Measurements from ENCODE around the gene FOXA2.

DNA sequence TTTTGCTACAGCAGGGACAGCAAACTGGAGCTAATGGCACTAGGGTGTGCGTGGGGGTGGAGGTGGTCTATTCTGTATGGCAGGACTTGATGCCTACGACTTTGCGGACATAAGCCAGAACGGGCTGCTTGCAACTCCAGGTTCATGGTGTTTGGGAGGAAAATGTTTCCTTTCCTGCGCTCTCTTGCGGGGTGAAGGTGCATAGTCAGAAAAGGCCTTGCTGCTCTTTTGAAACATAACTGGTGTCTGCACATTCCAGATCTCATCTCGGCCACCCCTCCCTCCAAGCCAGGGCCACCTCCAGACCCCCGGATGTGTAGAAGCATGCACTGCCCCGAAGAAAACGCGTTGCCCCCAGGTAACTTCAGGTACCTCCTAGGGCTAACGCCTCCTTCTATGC is 8.1 kb downstream of the FOXA2 start:
- TF ChIP-seq POLR2A (IDR thresholded peaks at IDR 0.05; ENCODE audit: low read length) (no peak), CBX2 (IDR thresholded peaks at IDR 0.05; ENCODE audit: borderline replicate concordance, low read depth) (no peak), CEBPB (IDR thresholded peaks at IDR 0.05) (no peak), RFX5 (IDR thresholded peaks at IDR 0.05) (no peak), RAD21 (conservative IDR thresholded peaks at IDR 0.05 in 1 of 2, IDR thresholded peaks at IDR 0.05 in 1 of 2) (no peak), JUN (IDR thresholded peaks at IDR 0.05) (no peak), MAZ (IDR thresholded peaks at IDR 0.05; ENCODE audit: borderline replicate concordance, low read depth, low read length) (no peak)
- TF ChIP-seq, protein P1, sequence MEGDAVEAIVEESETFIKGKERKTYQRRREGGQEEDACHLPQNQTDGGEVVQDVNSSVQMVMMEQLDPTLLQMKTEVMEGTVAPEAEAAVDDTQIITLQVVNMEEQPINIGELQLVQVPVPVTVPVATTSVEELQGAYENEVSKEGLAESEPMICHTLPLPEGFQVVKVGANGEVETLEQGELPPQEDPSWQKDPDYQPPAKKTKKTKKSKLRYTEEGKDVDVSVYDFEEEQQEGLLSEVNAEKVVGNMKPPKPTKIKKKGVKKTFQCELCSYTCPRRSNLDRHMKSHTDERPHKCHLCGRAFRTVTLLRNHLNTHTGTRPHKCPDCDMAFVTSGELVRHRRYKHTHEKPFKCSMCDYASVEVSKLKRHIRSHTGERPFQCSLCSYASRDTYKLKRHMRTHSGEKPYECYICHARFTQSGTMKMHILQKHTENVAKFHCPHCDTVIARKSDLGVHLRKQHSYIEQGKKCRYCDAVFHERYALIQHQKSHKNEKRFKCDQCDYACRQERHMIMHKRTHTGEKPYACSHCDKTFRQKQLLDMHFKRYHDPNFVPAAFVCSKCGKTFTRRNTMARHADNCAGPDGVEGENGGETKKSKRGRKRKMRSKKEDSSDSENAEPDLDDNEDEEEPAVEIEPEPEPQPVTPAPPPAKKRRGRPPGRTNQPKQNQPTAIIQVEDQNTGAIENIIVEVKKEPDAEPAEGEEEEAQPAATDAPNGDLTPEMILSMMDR (IDR thresholded peaks at IDR 0.05), result no peak
- TF ChIP-seq, protein P2, sequence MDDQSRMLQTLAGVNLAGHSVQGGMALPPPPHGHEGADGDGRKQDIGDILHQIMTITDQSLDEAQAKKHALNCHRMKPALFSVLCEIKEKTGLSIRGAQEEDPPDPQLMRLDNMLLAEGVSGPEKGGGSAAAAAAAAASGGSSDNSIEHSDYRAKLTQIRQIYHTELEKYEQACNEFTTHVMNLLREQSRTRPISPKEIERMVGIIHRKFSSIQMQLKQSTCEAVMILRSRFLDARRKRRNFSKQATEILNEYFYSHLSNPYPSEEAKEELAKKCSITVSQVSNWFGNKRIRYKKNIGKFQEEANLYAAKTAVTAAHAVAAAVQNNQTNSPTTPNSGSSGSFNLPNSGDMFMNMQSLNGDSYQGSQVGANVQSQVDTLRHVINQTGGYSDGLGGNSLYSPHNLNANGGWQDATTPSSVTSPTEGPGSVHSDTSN (IDR thresholded peaks at IDR 0.05), result no peak
- TF ChIP-seq, protein P3, sequence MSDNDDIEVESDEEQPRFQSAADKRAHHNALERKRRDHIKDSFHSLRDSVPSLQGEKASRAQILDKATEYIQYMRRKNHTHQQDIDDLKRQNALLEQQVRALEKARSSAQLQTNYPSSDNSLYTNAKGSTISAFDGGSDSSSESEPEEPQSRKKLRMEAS (IDR thresholded peaks at IDR 0.05), result no peak

Data from A549 (cell line).